IMR-90 (cell line): ENCODE measurements around the gene PZP. TPM values are rescaled to one million over a fixed set of nuclear protein-coding genes. Genes with fewer than 3 reads are reported as not detected.

Source experiments
- ATAC-seq: fragments of 200-7000 bp; cut with Tn5 transposase; 2 replicates; pipeline ENCODE4 v1.9.1; 2020; ENCODE audit warnings: low read depth, mild to moderate bottlenecking, moderate library complexity
- BruUV-seq: library from RNA; stranded (reverse); fragments of 400-500 nt; replicated peaks from 2 replicates; lab custom pipeline; 2021; lab: Mats Ljungman, UMichigan
- CTCF ChIA-PET: fragments of 300-600 bp; formaldehyde crosslinking; extraction: SDS; loops from one replicate; lab custom pipeline; 2021; ENCODE audit warnings: antibody characterized with exemption; lab: Yijun Ruan, JAX
- POLR2A ChIA-PET: fragments of 300-600 bp; sonication (Branson Sonifier 250); formaldehyde crosslinking; loops from one replicate; lab custom pipeline; 2022; ENCODE audit warnings: antibody characterized with exemption; ENCODE audit not compliant: unreplicated experiment; lab: Charles Lee
- DNase-seq: peaks from one replicate; pipeline ENCODE4 v3.0.0; 2013
- H2AFZ ChIP-seq: replicated peaks from 2 replicates; pipeline ENCODE3; 2013; ENCODE audit warnings: low read length, mild to moderate bottlenecking; ENCODE audit not compliant: poor library complexity
- H2AK5ac ChIP-seq: 2 replicates; pipeline ENCODE4 v1.6.1; 2013; ENCODE audit warnings: low read depth, low read length, inconsistent platforms
- H2AK9ac ChIP-seq: replicated peaks from 2 replicates; pipeline ENCODE3; 2013; ENCODE audit warnings: mild to moderate bottlenecking, low read depth, low read length, moderate library complexity; ENCODE audit not compliant: poor library complexity
- H2BK120ac ChIP-seq: 2 replicates; pipeline ENCODE4 v1.6.1; 2013; ENCODE audit warnings: low read depth, low read length, inconsistent platforms
- H2BK15ac ChIP-seq: 3 replicates; pipeline ENCODE4 v1.6.1; 2013; ENCODE audit warnings: low read depth, low read length, inconsistent platforms
- H2BK20ac ChIP-seq: 2 replicates; pipeline ENCODE4 v1.6.1; 2013; ENCODE audit warnings: low read depth, mild to moderate bottlenecking, inconsistent platforms, low read length, moderate library complexity
- H2BK5ac ChIP-seq: 2 replicates; pipeline ENCODE4 v1.6.1; 2013; ENCODE audit warnings: mild to moderate bottlenecking, low read depth, low read length, inconsistent platforms; ENCODE audit not compliant: poor library complexity, severe bottlenecking
- H3K14ac ChIP-seq: replicated peaks from 2 replicates; pipeline ENCODE4 v1.6.1; 2013; ENCODE audit warnings: low read depth, low read length, inconsistent platforms
- H3K18ac ChIP-seq: 2 replicates; pipeline ENCODE4 v1.6.1; 2013; ENCODE audit warnings: low read depth, low read length, control low read depth
- H3K23ac ChIP-seq: 2 replicates; pipeline ENCODE4 v1.6.1; 2013; ENCODE audit warnings: low read depth, low read length, inconsistent platforms
- H3K27ac ChIP-seq: 2 replicates; pipeline ENCODE4 v1.5.1; 2013; ENCODE audit warnings: mild to moderate bottlenecking, control low read depth, low read length; ENCODE audit not compliant: insufficient read depth
- H3K27me3 ChIP-seq: 2 replicates; pipeline ENCODE4 v1.6.1; 2013; ENCODE audit warnings: low read length; ENCODE audit not compliant: control insufficient read depth, insufficient read depth
- H3K36me3 ChIP-seq: 2 replicates; pipeline ENCODE4 v1.6.1; 2013; ENCODE audit warnings: low read length, mixed read lengths; ENCODE audit not compliant: control insufficient read depth, insufficient read depth
- H3K4ac ChIP-seq: 2 replicates; pipeline ENCODE4 v1.6.1; 2013; ENCODE audit warnings: low read depth, low read length, inconsistent platforms
- H3K4me1 ChIP-seq: 2 replicates; pipeline ENCODE4 v1.6.1; 2013; ENCODE audit warnings: low read length, mixed read lengths; ENCODE audit not compliant: control insufficient read depth, insufficient read depth
- H3K4me2 ChIP-seq: 2 replicates; pipeline ENCODE4 v1.6.1; 2013; ENCODE audit warnings: low read depth, mild to moderate bottlenecking, control low read depth, low read length, moderate library complexity
- H3K4me3 ChIP-seq: 2 replicates; pipeline ENCODE4 v1.5.1; 2013; ENCODE audit warnings: low read depth, mild to moderate bottlenecking, control low read depth, low read length, moderate library complexity; ENCODE audit not compliant: insufficient read depth
- H3K56ac ChIP-seq: 2 replicates; pipeline ENCODE4 v1.6.1; 2013; ENCODE audit warnings: low read length, inconsistent platforms; ENCODE audit not compliant: insufficient read depth; ENCODE audit errors: extremely low read depth
- H3K79me1 ChIP-seq, 2 experiments: 2 replicates each; pipeline ENCODE4 v1.6.1; 2013; ENCODE audit warnings: low read length in 2 of 2, inconsistent platforms in 1 of 2, low read depth in 1 of 2
- H3K9ac ChIP-seq: 2 replicates; pipeline ENCODE4 v1.6.1; 2013; ENCODE audit warnings: low read depth, low read length, control low read depth
- H3K9me1 ChIP-seq: 2 replicates; pipeline ENCODE4 v1.6.1; 2013; ENCODE audit warnings: low read length, inconsistent platforms; ENCODE audit not compliant: insufficient read depth
- H3K9me3 ChIP-seq: 2 replicates; pipeline ENCODE4 v1.6.1; 2013; ENCODE audit warnings: low read length; ENCODE audit not compliant: control insufficient read depth, insufficient read depth
- H4K20me1 ChIP-seq: 2 replicates; pipeline ENCODE4 v1.6.1; 2013; ENCODE audit warnings: low read length, inconsistent platforms; ENCODE audit not compliant: insufficient read depth
- H4K5ac ChIP-seq: 2 replicates; pipeline ENCODE4 v1.6.1; 2013; ENCODE audit warnings: mild to moderate bottlenecking, low read depth, low read length, control low read depth
- H4K8ac ChIP-seq, 2 experiments: 2 replicates each; pipeline ENCODE4 v1.6.1; 2013; ENCODE audit warnings: low read depth in 2 of 2, low read length in 2 of 2, control low read depth in 1 of 2, inconsistent platforms in 1 of 2
- H4K91ac ChIP-seq: 2 replicates; pipeline ENCODE4 v1.6.1; 2013; ENCODE audit warnings: low read depth, low read length, inconsistent platforms; ENCODE audit not compliant: insufficient read depth
- BHLHE40 ChIP-seq: fragments of 150-350 bp; IDR thresholded peaks from 2 replicates; pipeline ENCODE4 v1.6.1; 2016; ENCODE audit warnings: mild to moderate bottlenecking, low read depth, low read length
- CEBPB ChIP-seq: IDR thresholded peaks from 2 replicates; pipeline ENCODE4 v1.6.1; 2012; ENCODE audit warnings: low read depth, low read length, improper control_type of control experiment
- CHD1 ChIP-seq: IDR thresholded peaks from 2 replicates; pipeline ENCODE4 v1.6.1; 2012; ENCODE audit warnings: low read depth, low read length, improper control_type of control experiment
- FOS ChIP-seq: fragments of 150-350 bp; IDR thresholded peaks from 2 replicates; pipeline ENCODE4 v1.6.1; 2016; ENCODE audit warnings: low read depth, low read length
- MAFK ChIP-seq: IDR thresholded peaks from 2 replicates; pipeline ENCODE4 v1.6.1; 2012; ENCODE audit warnings: low read depth, low read length, improper control_type of control experiment
- MAZ ChIP-seq: IDR thresholded peaks from 2 replicates; pipeline ENCODE4 v1.6.1; 2012; ENCODE audit warnings: low read depth, mild to moderate bottlenecking, low read length, improper control_type of control experiment, moderate library complexity, borderline replicate concordance
- MXI1 ChIP-seq: IDR thresholded peaks from 2 replicates; pipeline ENCODE4 v1.6.1; 2012; ENCODE audit warnings: low read depth, mild to moderate bottlenecking, low read length, moderate library complexity, borderline replicate concordance
- NFE2L2 ChIP-seq: fragments of 150-350 bp; IDR thresholded peaks from 2 replicates; pipeline ENCODE4 v1.6.1; 2016; ENCODE audit warnings: low read depth, mild to moderate bottlenecking, low read length
- POLR2A ChIP-seq: IDR thresholded peaks from 2 replicates; pipeline ENCODE4 v1.6.1; 2012; ENCODE audit warnings: mild to moderate bottlenecking, low read depth, low read length
- RAD21 ChIP-seq: IDR thresholded peaks from 2 replicates; pipeline ENCODE4 v1.6.1; 2012; ENCODE audit warnings: low read length, improper control_type of control experiment
- RCOR1 ChIP-seq: IDR thresholded peaks from 2 replicates; pipeline ENCODE4 v1.6.1; 2012; ENCODE audit warnings: mild to moderate bottlenecking, low read length, improper control_type of control experiment; ENCODE audit not compliant: insufficient replicate concordance
- RFX5 ChIP-seq: IDR thresholded peaks from 2 replicates; pipeline ENCODE4 v1.8.0; 2012; ENCODE audit warnings: low read depth, mild to moderate bottlenecking, low read length, moderate library complexity
- SMC3 ChIP-seq: fragments of 150-350 bp; IDR thresholded peaks from 2 replicates; pipeline ENCODE4 v1.6.1; 2016; ENCODE audit warnings: low read depth, mild to moderate bottlenecking, antibody characterized with exemption, low read length, moderate library complexity
- WGBS, 2 experiments: methylation state at CpG; one replicate each; pipeline versions ENCODE4 v1.1.5 to v1.1.7; 2013; ENCODE audit warnings: missing lambda C conversion rate in 2 of 2; ENCODE audit not compliant: insufficient read length in 1 of 2; ENCODE audit errors: extremely low coverage in 2 of 2; 5-methylcytosine and 5-hydroxymethylcytosine counted together
- dilution Hi-C: fragments of 300-500 bp; cut with HindIII; formaldehyde crosslinking; loops from one replicate; pipeline ENCODE4 v1.14.3; 2018; ENCODE audit warnings: low sequenced_read_pairs; ENCODE audit not compliant: unreplicated experiment
- in situ Hi-C: fragments of 300-500 bp; cut with MboI; formaldehyde crosslinking; loops from 3 replicates; pipeline ENCODE4 v1.14.3; 2019; ENCODE audit warnings: low sequenced_read_pairs, inconsistent platforms, mixed read lengths
- intact Hi-C: fragments of 100-400 bp; cut with micrococcal nuclease; formaldehyde crosslinking; loops from 2 replicates; pipeline ENCODE4 v1.10.0; 2022
- polyA plus RNA-seq, 3 experiments: library from polyadenylated mRNA; depleted of rRNA; stranded (reverse); fragments of >200 nt; gene quantifications; 2 replicates each; pipeline ENCODE4 v1.2.3, GENCODE V29; 2012; ENCODE audit warnings: low replicate concordance in 1 of 3
- total RNA-seq: library from RNA; depleted of rRNA; stranded (reverse); fragments of >200 nt; gene quantifications from 2 replicates; pipeline ENCODE4 v1.2.3, GENCODE V29; 2012

PZP gene
- total and polyA plus RNA-seq, 2 of the 4 experiments (the other 2 are of a cell fraction) = not detected

DNA sequence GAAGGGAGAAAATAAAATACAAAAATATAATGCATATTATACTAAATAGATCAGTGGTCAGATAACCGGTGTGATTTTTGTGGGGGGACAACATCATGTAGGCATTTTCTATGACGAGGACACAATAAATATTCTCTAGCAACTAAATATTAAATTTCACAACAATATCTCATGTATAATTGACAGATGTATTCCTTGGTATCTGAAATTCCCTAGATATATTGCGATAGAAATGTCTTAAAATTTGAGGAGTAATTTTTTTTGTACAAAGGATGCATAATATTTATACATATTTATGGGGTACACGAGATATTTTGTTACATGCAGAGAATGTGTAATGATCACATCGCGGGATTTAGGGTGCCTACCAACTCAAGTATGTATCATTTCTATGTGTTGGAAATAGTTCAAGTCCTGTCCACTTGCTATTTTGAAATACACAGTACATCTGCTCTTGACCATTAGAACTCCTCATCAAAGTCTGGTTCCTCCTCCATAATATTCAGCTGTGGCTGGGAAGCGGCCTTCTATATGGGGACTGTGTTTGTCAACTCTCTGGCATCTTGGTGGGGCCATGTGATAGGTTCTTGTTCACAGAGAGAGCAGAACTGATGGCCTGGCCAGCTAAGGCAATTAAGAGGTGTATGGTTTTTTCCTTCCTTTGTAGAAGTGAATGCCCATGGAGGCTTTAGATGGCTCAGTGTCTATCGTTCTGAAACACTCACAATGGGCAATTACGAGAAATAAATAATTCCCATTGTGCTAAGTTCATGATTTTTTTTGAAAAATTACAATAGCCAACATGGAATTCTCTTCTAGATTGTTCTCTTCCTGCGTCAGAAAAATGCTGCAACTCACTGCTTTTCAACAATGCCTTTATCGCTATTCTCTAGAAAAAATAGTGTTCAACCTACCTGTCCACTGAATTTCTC, 101.3 kb downstream of the PZP start:
- H4K8ac ChIP-seq = no peak overlapping the region
- no peak overlapping the region for H3K9ac ChIP-seq
- H3K4ac ChIP-seq = no peak overlapping the region
- in situ Hi-C loops = no loop called here
- no peaks in the 10 kb centered on the region for H3K27me3 ChIP-seq
- H3K4me2 ChIP-seq = no peak overlapping the region
- ChIA-PET CTCF (no interaction called here), POLR2A (no interaction called here)
- H4K91ac ChIP-seq = no peak overlapping the region
- H2AFZ ChIP-seq = no peak overlapping the region
- no peak overlapping the region for H2AK9ac ChIP-seq
- no peak overlapping the region for H4K5ac ChIP-seq
- no peak overlapping the region for H3K4me3 ChIP-seq
- no peak overlapping the region for H3K18ac ChIP-seq
- no peak overlapping the region for H2BK120ac ChIP-seq
- H3K56ac ChIP-seq = no peak overlapping the region
- no TSS peak for BruUV-seq
- H2BK15ac ChIP-seq = no peak overlapping the region
- H2AK5ac ChIP-seq = no peak overlapping the region
- no peak overlapping the region for H3K27ac ChIP-seq
- DNase-seq = no peak
- H3K14ac ChIP-seq = no peak overlapping the region
- intact Hi-C loops = no loop called here
- dilution Hi-C loops = no loop called here
- no peaks in the 10 kb centered on the region for H3K4me1 ChIP-seq
- no peak for TF ChIP-seq RFX5
- TF ChIP-seq MAZ = no peak
- no peak for TF ChIP-seq SMC3
- TF ChIP-seq CEBPB = no peak
- TF ChIP-seq CHD1 = no peak
- TF ChIP-seq NFE2L2 = no peak
- no peak for TF ChIP-seq RAD21
- no peak for TF ChIP-seq RCOR1
- TF ChIP-seq FOS = no peak
- TF ChIP-seq BHLHE40 = no peak
- no peak for TF ChIP-seq POLR2A
- TF ChIP-seq MAFK = no peak
- TF ChIP-seq MXI1 = no peak
- ATAC-seq = no peak
- no peaks in the 10 kb centered on the region for H3K9me3 ChIP-seq
- no peaks in the 10 kb centered on the region for H3K9me1 ChIP-seq
- no peak overlapping the region for H3K23ac ChIP-seq
- no peaks in the 10 kb centered on the region for H3K79me1 ChIP-seq
- H2BK5ac ChIP-seq = no peak overlapping the region
- H3K36me3 ChIP-seq = peaks cover 3% of the 10 kb centered on the region; the same call in 1 of the 2 replicates
- H2BK20ac ChIP-seq = no peak overlapping the region
- no peaks in the 10 kb centered on the region for H4K20me1 ChIP-seq
- 80% methylated on average over 1 of the region's 11 CpGs; no CpG with 5 or more reads in 1 of the 2 experiments for WGBS, 2 experiments
